Measurements from ENCODE around the gene BSX. TPM values are rescaled to one million over a fixed set of nuclear protein-coding genes. Genes with fewer than 3 reads are reported as not detected.

Gene BSX
- total RNA-seq, 1 donor: not detected

- no peak for TF ChIP-seq CTCF (IDR thresholded peaks at IDR 0.05; ENCODE audit: extremely low read depth, low read depth, low read length)
- Histone ChIP-seq H2AFZ (ENCODE audit: low read length) (no peak overlapping the region), H3K27me3 (ENCODE audit: insufficient read depth, low read length) (peaks cover 99% of the 10 kb centered on the region), H4K20me1 (ENCODE audit: insufficient read depth, low read length) (peaks cover 2% of the 10 kb centered on the region), H3K79me2 (ENCODE audit: insufficient read depth, low read length) (no peaks in the 10 kb centered on the region), H3K36me3 (ENCODE audit: insufficient read depth, low read length) (no peaks in the 10 kb centered on the region), H3K4me2 (ENCODE audit: insufficient read depth, low read length) (no peak overlapping the region), H3K9me3 (ENCODE audit: low read depth, low read length) (no peaks in the 10 kb centered on the region), H3K4me1 (ENCODE audit: insufficient read depth, low read length) (no peaks in the 10 kb centered on the region), H3K27ac (ENCODE audit: low read depth, low read length) (no peak overlapping the region), H3K4me3 (ENCODE audit: insufficient read depth, low read length) (no peak overlapping the region)
- no peak for DNase-seq (ENCODE audit: insufficient read length, low spot score, missing footprints)
Observed at GRCh38 chr11:122979815-122980595, 1.6 kb downstream of the BSX start.

GRCh38 chr11:122979103-122979814 is 2.4 kb downstream of the BSX start:
- Histone ChIP-seq H3K27me3 (ENCODE audit: insufficient read depth, low read length) (peaks cover 99% of the 10 kb centered on the region), H4K20me1 (ENCODE audit: insufficient read depth, low read length) (peaks cover 2% of the 10 kb centered on the region)
- no peak for TF ChIP-seq CTCF (IDR thresholded peaks at IDR 0.05; ENCODE audit: extremely low read depth, low read depth, low read length)

GRCh38 chr11:122978299-122978620 is 3.4 kb downstream of the BSX start:
- Histone ChIP-seq H3K36me3 (ENCODE audit: insufficient read depth, low read length) (no peaks in the 10 kb centered on the region), H3K4me1 (ENCODE audit: insufficient read depth, low read length) (no peaks in the 10 kb centered on the region), H2AFZ (ENCODE audit: low read length) (no peak overlapping the region), H3K27me3 (ENCODE audit: insufficient read depth, low read length) (peaks cover 99% of the 10 kb centered on the region), H3K79me2 (ENCODE audit: insufficient read depth, low read length) (no peaks in the 10 kb centered on the region), H3K4me2 (ENCODE audit: insufficient read depth, low read length) (no peak overlapping the region), H3K27ac (ENCODE audit: low read depth, low read length) (no peak overlapping the region), H3K4me3 (ENCODE audit: insufficient read depth, low read length) (no peak overlapping the region), H4K20me1 (ENCODE audit: insufficient read depth, low read length) (peaks cover 2% of the 10 kb centered on the region), H3K9me3 (ENCODE audit: low read depth, low read length) (no peaks in the 10 kb centered on the region)
- DNase-seq (ENCODE audit: insufficient read length, low spot score, missing footprints): no peak
- TF ChIP-seq CTCF (IDR thresholded peaks at IDR 0.05; ENCODE audit: extremely low read depth, low read depth, low read length): no peak

More at GRCh38 chr11:122979103-122979814, 2.4 kb downstream of the BSX start:
- H3K9me3 ChIP-seq (ENCODE audit: low read depth, low read length): no peaks in the 10 kb centered on the region
- no peak overlapping the region for H2AFZ ChIP-seq (ENCODE audit: low read length)
- DNase-seq (ENCODE audit: insufficient read length, low spot score, missing footprints): no peak
- H3K4me3 ChIP-seq (ENCODE audit: insufficient read depth, low read length): no peak overlapping the region
- no peak overlapping the region for H3K27ac ChIP-seq (ENCODE audit: low read depth, low read length)
- H3K79me2 ChIP-seq (ENCODE audit: insufficient read depth, low read length): no peaks in the 10 kb centered on the region
- H3K4me2 ChIP-seq (ENCODE audit: insufficient read depth, low read length): no peak overlapping the region
- H3K4me1 ChIP-seq (ENCODE audit: insufficient read depth, low read length): no peaks in the 10 kb centered on the region
- no peaks in the 10 kb centered on the region for H3K36me3 ChIP-seq (ENCODE audit: insufficient read depth, low read length)
